Glomerular visceral epithelial cell (primary cell): ENCODE measurements around the gene SLC25A48.
"Not testable (repeated sequence)": the region's sequence is repeated elsewhere in the genome, so short reads cannot be mapped to it uniquely, and the experiment has no call there.

Source experiments
- DNase-seq: peaks from one replicate; pipeline ENCODE4 v3.0.0-alpha.2; 2016; ENCODE audit errors: extremely low spot score

SLC25A48 gene

DNA sequence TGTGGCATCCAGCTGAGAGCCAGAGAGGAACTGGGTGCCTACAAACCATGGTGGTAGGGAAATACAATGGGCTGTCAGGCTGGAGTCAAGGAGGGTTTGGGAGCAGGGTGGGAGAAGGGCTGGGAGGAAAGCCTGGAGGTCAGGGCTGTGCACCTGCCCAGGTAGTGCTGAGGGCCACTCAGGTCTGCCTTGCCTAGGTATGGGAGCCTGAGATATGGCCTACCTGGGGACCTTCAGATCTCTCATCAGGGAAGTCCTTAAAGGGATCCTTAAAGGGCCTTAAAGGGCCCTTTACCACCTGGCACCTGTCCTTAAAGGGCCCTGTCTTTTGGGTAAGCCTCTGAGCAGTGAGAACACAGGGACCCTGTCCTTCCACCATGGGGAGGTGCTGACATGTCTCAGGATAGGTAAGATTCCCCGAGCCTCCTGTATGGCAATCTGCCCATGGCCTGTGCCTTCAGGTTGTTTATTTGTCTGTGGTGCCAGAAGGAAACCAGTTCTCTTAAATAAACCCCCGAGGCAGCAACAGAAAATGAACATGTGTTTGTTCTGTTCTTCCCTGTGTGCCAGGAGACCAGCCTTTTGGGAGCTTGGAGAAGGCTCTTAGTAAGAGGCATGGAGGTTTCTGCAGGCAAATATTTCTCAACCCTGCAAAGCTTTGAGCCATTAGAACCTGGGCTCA, 23.3 kb downstream of the SLC25A48 start:
- no peak for DNase-seq

DNA sequence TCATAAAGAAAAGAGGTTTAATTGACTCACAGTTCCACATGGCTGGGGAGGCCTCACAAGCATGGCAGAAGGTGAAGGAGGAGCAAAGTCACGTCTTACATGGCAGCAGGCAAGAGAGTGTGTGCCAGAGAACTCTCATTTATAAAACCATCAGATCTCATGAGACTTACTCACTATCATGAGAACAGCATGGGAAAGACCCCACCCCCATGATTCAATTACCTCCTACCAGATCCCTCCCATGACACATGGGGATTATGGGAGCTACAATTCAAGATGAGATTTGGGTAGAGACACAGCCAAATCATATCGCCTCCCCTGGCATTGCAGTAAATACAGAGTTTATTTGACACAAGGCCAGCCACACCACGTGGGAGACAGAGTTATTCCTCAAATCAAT, 24.7 kb downstream of the SLC25A48 start:
- not testable (repeated sequence) for DNase-seq

GRCh38 chr5:135859641-135860040, 25.2 kb downstream of the SLC25A48 start:
- no peak for DNase-seq

GRCh38 chr5:135861641-135862040, 27.2 kb downstream of the SLC25A48 start:
- no peak for DNase-seq

DNA sequence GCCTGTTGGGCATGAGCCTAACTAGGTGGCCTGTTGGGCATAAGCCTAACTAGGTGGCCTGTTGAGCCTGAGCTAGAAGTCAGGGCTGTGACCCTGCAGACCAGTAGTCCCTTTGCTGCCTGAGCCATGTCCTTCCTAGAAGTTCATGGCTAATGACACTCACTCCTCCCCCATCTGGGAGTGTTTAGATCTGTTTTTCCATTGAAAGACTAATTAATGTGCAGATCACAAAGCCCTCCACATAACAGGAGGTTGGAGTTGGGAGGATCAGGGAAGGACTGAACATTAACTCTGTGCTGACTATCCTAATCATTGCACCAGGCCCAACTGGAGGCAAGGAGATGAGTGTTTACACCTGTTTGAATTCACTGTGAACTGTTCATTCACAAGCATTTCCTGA, 27.6 kb downstream of the SLC25A48 start:
- no peak for DNase-seq

- no peak for DNase-seq
These were observed 28.3 kb downstream of the SLC25A48 start for GRCh38 chr5:135862744-135863143.

DNA sequence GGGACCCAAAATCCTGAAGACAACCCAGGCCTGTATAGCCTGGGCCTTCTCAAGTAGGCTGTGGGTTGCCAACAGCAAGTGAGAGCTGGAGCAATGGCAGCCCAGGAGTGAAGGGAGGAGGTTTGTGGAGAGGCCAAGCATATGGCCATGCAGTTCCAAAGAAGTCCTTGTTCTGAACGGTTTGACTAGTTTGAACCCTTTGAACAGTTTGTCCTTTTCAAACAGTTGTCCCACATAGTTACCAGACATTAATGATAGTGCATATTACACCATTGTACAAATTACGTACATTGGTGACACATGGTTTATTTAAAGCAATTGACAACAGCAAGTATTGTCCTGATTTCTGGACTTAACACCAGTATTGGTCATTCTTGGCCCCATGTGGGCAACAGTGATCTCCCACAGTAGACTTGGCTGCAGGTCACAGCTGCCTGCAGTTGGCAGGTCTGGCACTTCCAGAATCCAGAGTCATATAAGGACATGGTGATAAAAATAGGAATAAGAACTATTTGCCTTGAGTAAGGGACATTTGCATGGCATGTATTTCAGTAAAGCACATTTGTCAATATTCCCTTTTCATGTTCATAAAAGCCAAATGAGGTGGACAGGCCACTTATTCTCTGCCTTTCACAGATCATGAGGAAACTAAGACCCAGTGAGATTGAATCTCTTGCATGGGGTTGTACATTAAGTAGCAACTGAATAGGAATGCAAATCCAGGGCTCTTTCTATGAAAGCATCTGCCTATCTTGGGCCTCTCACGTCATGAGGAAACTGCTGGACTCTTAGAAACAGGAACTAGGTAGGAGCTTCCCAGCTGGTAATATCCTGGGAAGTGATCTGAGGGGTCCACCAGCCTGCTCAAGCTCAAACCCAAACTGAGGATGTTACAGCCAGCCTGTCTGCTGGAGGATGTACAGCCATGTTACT, 30.3 kb downstream of the SLC25A48 start:
- no peak for DNase-seq

- no peak for DNase-seq
These were observed 31.6 kb downstream of the SLC25A48 start for GRCh38 chr5:135866016-135866415.

GRCh38 chr5:135867599-135867998, 33.1 kb downstream of the SLC25A48 start:
- DNase-seq = no peak

- DNase-seq = no peak
These were observed 34.2 kb downstream of the SLC25A48 start for GRCh38 chr5:135868681-135869080.

DNA sequence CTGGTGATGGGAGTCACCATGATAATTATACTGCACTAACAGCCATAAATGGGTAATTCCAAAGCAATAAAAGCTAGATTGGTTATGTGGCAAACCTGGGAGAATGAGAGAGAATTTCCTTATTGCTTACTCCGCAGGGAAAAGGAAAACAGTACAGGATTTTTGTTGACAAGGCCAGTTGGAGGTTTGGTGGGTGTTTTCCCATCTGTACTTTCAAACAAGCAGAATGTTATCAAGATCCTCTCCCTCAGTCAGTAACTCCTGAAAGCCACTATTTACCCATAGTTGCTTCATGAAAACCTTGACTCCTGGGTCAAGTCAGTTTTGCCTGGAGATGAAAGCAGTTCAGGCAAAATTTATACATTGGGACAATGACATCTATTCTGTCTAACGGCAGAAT, 34.8 kb downstream of the SLC25A48 start:
- DNase-seq = no peak

GRCh38 chr5:135869935-135870334, 35.5 kb downstream of the SLC25A48 start:
- no peak for DNase-seq

- no peak for DNase-seq
These were observed 36.9 kb downstream of the SLC25A48 start for GRCh38 chr5:135871268-135871915.

GRCh38 chr5:135873831-135874230, 39.4 kb downstream of the SLC25A48 start:
- no peak for DNase-seq

- DNase-seq = no peak
These were observed 40.0 kb downstream of the SLC25A48 start for GRCh38 chr5:135874461-135874860.

- no peak for DNase-seq
These were observed 41.1 kb downstream of the SLC25A48 start for GRCh38 chr5:135875567-135875966.

GRCh38 chr5:135876146-135876545, 41.7 kb downstream of the SLC25A48 start:
- no peak for DNase-seq

GRCh38 chr5:135877570-135878155, 43.2 kb downstream of the SLC25A48 start:
- no peak for DNase-seq

DNA sequence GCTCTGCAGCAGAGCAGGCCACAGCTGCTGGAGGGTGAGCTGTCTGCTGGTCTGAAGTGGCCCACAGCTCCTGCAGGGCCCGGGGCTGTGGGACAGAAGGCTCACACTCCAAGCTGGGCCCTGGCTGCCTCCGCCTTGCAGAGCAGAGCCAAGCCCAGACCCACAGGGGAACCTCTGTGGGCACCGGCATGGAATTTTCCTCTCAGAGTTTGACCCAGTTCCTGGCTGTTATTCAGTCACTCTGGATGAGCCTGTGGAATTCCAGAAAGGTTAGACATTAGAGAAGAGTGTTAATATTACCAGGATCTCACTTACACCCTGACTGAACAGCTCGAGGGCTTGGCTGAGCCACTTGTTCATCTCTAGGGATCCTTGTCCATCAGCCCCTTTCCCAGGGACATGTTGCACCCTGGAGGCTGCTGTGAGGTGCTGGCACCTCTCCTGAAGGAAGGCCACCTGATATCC, 43.7 kb downstream of the SLC25A48 start:
- peak; percentile 63 for DNase-seq

DNA sequence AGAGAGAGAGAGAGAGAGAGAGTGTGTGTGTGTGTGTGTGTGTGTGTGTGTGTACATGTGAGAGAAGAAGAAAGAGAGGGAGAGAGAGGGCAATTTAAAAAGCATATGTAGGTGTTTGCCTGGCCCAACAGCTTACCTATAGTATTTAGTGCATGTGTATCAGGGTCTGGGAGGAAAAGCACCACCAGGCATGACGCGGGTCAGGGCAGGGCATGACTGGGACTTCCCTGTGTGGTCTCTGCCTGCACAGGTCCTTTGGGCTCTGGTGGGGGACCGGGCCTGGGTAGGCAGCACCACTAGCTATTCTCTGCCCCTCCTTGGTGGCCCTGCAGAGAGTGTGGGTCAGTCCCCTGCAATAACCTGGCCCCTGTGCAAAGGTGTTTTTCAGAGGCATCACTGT, 45.1 kb downstream of the SLC25A48 start:
- DNase-seq = no peak

GRCh38 chr5:135880278-135880677, 45.8 kb downstream of the SLC25A48 start:
- DNase-seq = no peak

DNA sequence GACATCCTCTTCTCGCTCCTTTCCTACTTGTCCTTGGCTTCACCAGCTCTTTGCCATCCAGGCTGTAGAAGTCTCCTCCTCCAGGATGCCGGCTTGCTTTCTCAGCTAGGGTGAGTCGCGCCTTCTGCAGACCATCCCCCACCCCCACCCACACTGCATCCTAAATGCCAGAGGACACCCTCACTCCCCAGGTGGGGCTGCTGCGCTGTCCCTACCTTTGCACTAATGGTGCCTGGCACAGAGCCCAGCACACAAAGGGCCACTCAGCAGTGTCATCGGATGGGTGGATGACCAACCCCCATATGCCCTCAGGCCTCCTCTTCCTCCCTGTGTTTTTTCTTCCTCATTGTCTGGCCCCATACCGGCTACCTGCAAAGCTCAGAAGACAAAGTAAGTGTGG, 46.3 kb downstream of the SLC25A48 start:
- DNase-seq = no peak
